Tibial nerve (tissue), 4 donors: Measurements from ENCODE around the gene OPCML. TPM values are rescaled to one million over a fixed set of nuclear protein-coding genes. Genes with fewer than 3 reads are reported as not detected.

Experiments used
- DNase-seq, 2 donors: peaks; one replicate each; pipeline ENCODE4 v3.0.0-alpha.2; 2019; ENCODE audit warnings: low spot score in 2 of 2
- H3K27ac ChIP-seq, 4 donors: fragments of 200-600 bp; sonication (generic) in 3 of 4; one replicate each; pipeline ENCODE4 v1.5.1; 2017 to 2019; ENCODE audit warnings: mild to moderate bottlenecking in 1 of 4
- H3K27me3 ChIP-seq, 2 donors: fragments of 200-600 bp; sonication (generic) in 1 of 2; one replicate each; pipeline versions ENCODE4 v1.5.1 to v1.6.0; 2017 to 2019
- H3K36me3 ChIP-seq, 3 donors: fragments of 200-600 bp; sonication (generic); one replicate each; pipeline ENCODE4 v1.5.1; 2018 to 2019
- H3K4me1 ChIP-seq, 4 donors: fragments of 200-600 bp; sonication (generic) in 3 of 4; one replicate each; pipeline ENCODE4 v1.5.1; 2017 to 2019
- H3K4me3 ChIP-seq, 4 donors: fragments of 200-600 bp; sonication (generic) in 3 of 4; one replicate each; pipeline ENCODE4 v1.5.1; 2017 to 2019; ENCODE audit warnings: mild to moderate bottlenecking in 1 of 4, moderate library complexity in 1 of 4
- H3K9me3 ChIP-seq, 4 donors: fragments of 200-600 bp; sonication (generic) in 3 of 4; one replicate each; pipeline ENCODE4 v1.5.1; 2017 to 2019
- CTCF ChIP-seq, 5 experiments: fragments of 200-600 bp in 3 of 5; fragments of 450-650 bp in 2 of 5; sonication (generic) in 3 of 5; IDR thresholded peaks; one replicate each; pipeline ENCODE4 v1.5.1; 2016 to 2019; ENCODE audit warnings: antibody characterized with exemption in 5 of 5, mild to moderate bottlenecking in 3 of 5, moderate library complexity in 2 of 5
- EP300 ChIP-seq, 2 donors: sonication (generic); formaldehyde crosslinking; IDR thresholded peaks; one replicate each; pipeline ENCODE4 v1.6.1; 2017; ENCODE audit warnings: antibody characterized with exemption in 2 of 2, mild to moderate bottlenecking in 1 of 2
- POLR2A ChIP-seq, 2 donors: fragments of 450-650 bp; IDR thresholded peaks; one replicate each; pipeline ENCODE4 v1.6.1; 2017; ENCODE audit warnings: antibody characterized with exemption in 2 of 2, mild to moderate bottlenecking in 2 of 2, moderate library complexity in 2 of 2
- WGBS, 2 donors: methylation state at CpG; one replicate each; pipeline ENCODE4 v1.1.5; 2018; 5-methylcytosine and 5-hydroxymethylcytosine counted together
- total RNA-seq, 4 donors: library from RNA; depleted of rRNA; stranded (reverse); fragments of >200 nt; gene quantifications; one replicate each; pipeline ENCODE4 v1.1.0, GENCODE V29; 2016

The OPCML gene
- total RNA-seq, 4 donors from 2014 or later = 1.0 to 10.8 (median 1.9) TPM

GRCh38 chr11:133004369-133004768, 527.9 kb downstream of the OPCML start:
- TF ChIP-seq CTCF (IDR thresholded peaks at IDR 0.05) (no peak), POLR2A (IDR thresholded peaks at IDR 0.05) (no peak), EP300 (IDR thresholded peaks at IDR 0.05) (no peak)
- Histone ChIP-seq H3K27ac (no peak overlapping the region), H3K4me1 (no peaks in the 10 kb centered on the region), H3K36me3 (no peaks in the 10 kb centered on the region), H3K27me3 (no peaks in the 10 kb centered on the region), H3K4me3 (no peak overlapping the region), H3K9me3 (no peaks in the 10 kb centered on the region)
- DNase-seq = no peak
- 76 to 94% methylated on average over 13 of the region's 13 CpGs for WGBS, 2 donors

- DNase-seq = no peak
- H3K36me3 ChIP-seq = no peaks in the 10 kb centered on the region
- WGBS, 2 donors = 15 to 41% methylated on average over 12 of the region's 12 CpGs
Measured at GRCh38 chr11:132999516-132999915, 532.8 kb downstream of the OPCML start.

GRCh38 chr11:132999031-132999430, 533.3 kb downstream of the OPCML start:
- no peak for TF ChIP-seq POLR2A (IDR thresholded peaks at IDR 0.05)
- TF ChIP-seq CTCF (IDR thresholded peaks at IDR 0.05) = no peak
- no peak for TF ChIP-seq EP300 (IDR thresholded peaks at IDR 0.05)
- WGBS, 2 donors = 48 to 63% methylated on average over 5 of the region's 5 CpGs

More at GRCh38 chr11:132999516-132999915, 532.8 kb downstream of the OPCML start:
- H3K4me1 ChIP-seq = no peaks in the 10 kb centered on the region
- TF ChIP-seq EP300 (IDR thresholded peaks at IDR 0.05) = no peak
- no peak for TF ChIP-seq POLR2A (IDR thresholded peaks at IDR 0.05)
- TF ChIP-seq CTCF (IDR thresholded peaks at IDR 0.05) = no peak
- H3K9me3 ChIP-seq = no peaks in the 10 kb centered on the region
- no peak overlapping the region for H3K27ac ChIP-seq
- H3K27me3 ChIP-seq = peaks cover 0 to 14% of the 10 kb centered on the region in 2 donors
- no peak overlapping the region for H3K4me3 ChIP-seq

GRCh38 chr11:132997396-132997795, 534.9 kb downstream of the OPCML start:
- Histone ChIP-seq H3K27me3 (peaks cover 0 to 35% of the 10 kb centered on the region in 2 donors), H3K9me3 (no peaks in the 10 kb centered on the region), H3K4me1 (peaks cover 0 to 14% (median 0%) of the 10 kb centered on the region in 4 donors), H3K36me3 (no peaks in the 10 kb centered on the region), H3K4me3 (no peak overlapping the region), H3K27ac (no peak overlapping the region)
- TF ChIP-seq EP300 (IDR thresholded peaks at IDR 0.05) (no peak), POLR2A (IDR thresholded peaks at IDR 0.05) (no peak), CTCF (IDR thresholded peaks at IDR 0.05) (no peak)
- WGBS, 2 donors = 87 to 94% methylated on average over 5 of the region's 5 CpGs
- DNase-seq = no peak

More at GRCh38 chr11:132999031-132999430, 533.3 kb downstream of the OPCML start:
- no peak overlapping the region for H3K27ac ChIP-seq
- H3K4me1 ChIP-seq = peaks cover 0 to 2% (median 0%) of the 10 kb centered on the region in 4 donors
- H3K36me3 ChIP-seq = no peaks in the 10 kb centered on the region
- no peak overlapping the region for H3K4me3 ChIP-seq
- no peak for DNase-seq
- peaks cover 0 to 18% of the 10 kb centered on the region in 2 donors for H3K27me3 ChIP-seq
- no peaks in the 10 kb centered on the region for H3K9me3 ChIP-seq

- H3K4me3 ChIP-seq = no peak overlapping the region
- H3K36me3 ChIP-seq = no peaks in the 10 kb centered on the region
- DNase-seq = no peak
- no peak overlapping the region for H3K27ac ChIP-seq
- H3K4me1 ChIP-seq = peaks cover 0 to 14% (median 0%) of the 10 kb centered on the region in 4 donors
- no peak for TF ChIP-seq CTCF (IDR thresholded peaks at IDR 0.05)
- no peaks in the 10 kb centered on the region for H3K9me3 ChIP-seq
- H3K27me3 ChIP-seq = peaks cover 0 to 36% of the 10 kb centered on the region in 2 donors
- 74 to 78% methylated on average over 6 of the region's 6 CpGs for WGBS, 2 donors
Measured at GRCh38 chr11:132994966-132995365, 537.3 kb downstream of the OPCML start.
